ENCODE measurements around the gene TFDP2.
"Not testable (repeated sequence)": the region's sequence is repeated elsewhere in the genome, so short reads cannot be mapped to it uniquely, and the experiment has no call there.

Gene TFDP2

GRCh38 chr3:142127941-142128658 lies 21.2 kb downstream of the TFDP2 start:
- no peak for DNase-seq

- DNase-seq, result no peak
Measured at GRCh38 chr3:142124243-142124642, 25.1 kb downstream of the TFDP2 start.

- no peak for DNase-seq
Measured at GRCh38 chr3:142120707-142121106, 28.6 kb downstream of the TFDP2 start.

GRCh38 chr3:142118911-142119310 lies 30.4 kb downstream of the TFDP2 start:
- no peak for DNase-seq

GRCh38 chr3:142117056-142117851 lies 32.1 kb downstream of the TFDP2 start:
- DNase-seq, result peak; percentile 90

GRCh38 chr3:142115867-142116668 lies 33.3 kb downstream of the TFDP2 start:
- DNase-seq, result no peak

GRCh38 chr3:142112601-142113000 lies 36.7 kb downstream of the TFDP2 start:
- no peak for DNase-seq

- DNase-seq, result no peak
Measured at GRCh38 chr3:142106548-142106947, 42.8 kb downstream of the TFDP2 start.

GRCh38 chr3:142105991-142106390 lies 43.4 kb downstream of the TFDP2 start:
- DNase-seq, result no peak

- no peak for DNase-seq
Measured at GRCh38 chr3:142104763-142105162, 44.6 kb downstream of the TFDP2 start.

GRCh38 chr3:142098964-142099363 lies 50.4 kb downstream of the TFDP2 start:
- DNase-seq, result no peak

GRCh38 chr3:142097099-142097843 lies 52.1 kb downstream of the TFDP2 start:
- no peak for DNase-seq

GRCh38 chr3:142095841-142096240 lies 53.5 kb downstream of the TFDP2 start:
- no peak for DNase-seq

GRCh38 chr3:142088925-142089324 lies 60.4 kb downstream of the TFDP2 start:
- DNase-seq, result not testable (repeated sequence)

GRCh38 chr3:142088522-142088921 lies 60.8 kb downstream of the TFDP2 start:
- peak; percentile 54 for DNase-seq

- peak; percentile 25 for DNase-seq
Measured at GRCh38 chr3:142087676-142088075, 61.7 kb downstream of the TFDP2 start.

GRCh38 chr3:142086581-142087090 lies 62.7 kb downstream of the TFDP2 start:
- DNase-seq, result peak; percentile 34

GRCh38 chr3:142081178-142081577 lies 68.2 kb downstream of the TFDP2 start:
- DNase-seq, result no peak

- DNase-seq, result no peak
Measured at GRCh38 chr3:142077859-142078500, 71.4 kb downstream of the TFDP2 start.

- DNase-seq, result no peak
Measured at GRCh38 chr3:142077155-142077858, 72.0 kb downstream of the TFDP2 start.

- not testable (repeated sequence) for DNase-seq
Measured at GRCh38 chr3:142075656-142076055, 73.7 kb downstream of the TFDP2 start.

Data from kidney glomerular epithelial cell (primary cell).